Erythroblast (primary cell): ENCODE data around the gene KRT83.
A peak's percentile ranks its signal among the peaks of the same experiment; 100 is the strongest.

Experiments used
- DNase-seq, 2 experiments: peaks; one replicate each; lab custom pipeline; 2025; lab: John Stamatoyannopoulos, UW
- GATA1 ChIP-seq: IDR thresholded peaks from 2 replicates; pipeline ENCODE4 v1.6.1; 2011; ENCODE audit warnings: low read depth, mild to moderate bottlenecking, control low read depth, low read length, moderate library complexity
- POLR2A ChIP-seq: IDR thresholded peaks from 2 replicates; pipeline ENCODE4 v1.6.1; 2011; ENCODE audit warnings: mild to moderate bottlenecking, low read length

Gene KRT83

GRCh38 chr12:52320784-52321400 lies at the start of gene KRT83:
Gene KRT83, minus strand, starts transcription at chr12:52321398. Its CDS starts 63 bp downstream, at chr12:52321335.
- DNase-seq, result no peak
- TF ChIP-seq GATA1 (no peak), POLR2A (no peak)

DNA sequence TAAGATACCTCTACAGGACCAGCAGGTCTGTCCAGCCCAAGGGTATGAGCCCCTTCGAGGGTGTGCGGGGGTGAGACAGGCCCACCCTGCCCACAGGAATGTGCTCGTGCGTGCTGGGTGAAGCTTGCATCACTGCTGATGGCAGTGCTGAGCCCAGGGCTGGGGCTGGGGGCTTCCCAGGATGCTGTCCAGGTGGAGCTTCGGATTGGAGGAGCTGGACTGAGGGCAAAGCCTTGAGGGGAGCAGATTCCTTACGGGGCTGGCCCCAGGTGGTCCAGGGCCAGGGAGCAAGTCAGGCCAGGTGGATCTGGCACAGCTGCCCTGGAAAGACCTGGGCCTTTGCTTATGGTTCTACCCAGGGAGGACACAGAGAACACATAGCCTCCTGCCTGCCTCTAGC lies 48.6 kb upstream of the KRT83 start:
- TF ChIP-seq GATA1 (no peak), POLR2A (no peak)
- DNase-seq, result no peak

DNA sequence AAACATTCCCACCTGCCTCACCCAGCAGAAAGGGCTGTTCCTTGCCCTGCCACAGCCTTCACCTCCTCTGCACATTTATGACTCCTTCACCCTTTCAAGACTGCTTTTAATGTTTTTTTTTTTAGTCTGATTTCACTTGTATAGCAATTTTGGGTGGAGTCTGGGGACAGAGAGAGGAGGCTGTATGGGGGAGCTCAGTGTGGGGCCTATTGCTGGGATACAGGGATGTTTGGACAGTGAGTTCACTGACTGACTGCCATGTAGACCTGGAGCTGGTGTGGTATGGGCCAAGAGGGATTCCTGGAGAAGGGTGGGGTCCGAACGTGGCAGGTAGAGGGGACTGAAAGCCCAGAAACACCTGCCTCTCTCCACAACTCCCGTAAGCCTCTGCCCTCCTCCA lies 48.0 kb upstream of the KRT83 start:
- TF ChIP-seq POLR2A (no peak), GATA1 (no peak)
- no peak for DNase-seq

- TF ChIP-seq POLR2A, result no peak
- no peak for TF ChIP-seq GATA1
- no peak for DNase-seq
Observed at GRCh38 chr12:52368508-52368907, 47.3 kb upstream of the KRT83 start.

- DNase-seq, result no peak
- no peak for TF ChIP-seq POLR2A
- no peak for TF ChIP-seq GATA1
Observed at GRCh38 chr12:52367876-52368275, 46.7 kb upstream of the KRT83 start.

DNA sequence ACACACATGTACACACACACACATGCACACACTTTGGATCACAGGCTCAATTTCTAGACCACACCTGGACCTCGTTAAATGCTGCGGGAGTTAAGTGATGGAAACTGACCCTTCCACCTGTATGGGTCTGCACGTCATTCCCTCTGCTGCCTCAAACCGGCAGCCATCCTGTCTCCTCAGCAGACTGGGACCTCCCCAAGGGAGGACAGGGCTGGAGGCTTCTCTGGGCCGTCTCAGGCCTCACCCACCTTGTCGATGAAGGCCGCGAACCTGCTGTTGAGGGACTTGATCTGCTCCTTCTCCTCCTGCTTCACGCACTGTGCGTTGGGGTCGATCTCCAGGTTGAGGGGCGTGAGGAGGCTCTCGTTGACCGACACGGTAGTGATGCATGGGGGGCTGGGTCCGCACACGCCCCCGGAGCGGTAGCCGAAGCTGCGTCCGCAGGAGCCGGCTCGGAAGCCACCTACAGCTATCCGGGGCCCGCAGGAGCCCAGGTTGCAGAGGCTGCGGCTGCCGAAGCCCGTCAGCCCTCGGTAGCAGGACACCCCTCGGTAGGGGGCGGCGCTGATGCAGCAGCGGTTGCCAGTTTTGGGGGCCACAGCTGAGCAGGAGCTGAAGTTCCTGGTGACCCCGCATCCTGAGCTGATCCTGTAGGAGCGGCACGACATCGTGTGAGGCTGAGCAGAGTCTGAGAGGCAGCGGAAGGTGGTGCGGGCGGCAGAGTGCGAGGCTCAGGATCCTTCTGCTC lies 45.7 kb upstream of the KRT83 start, which contains the start of gene KRT85:
TSS of gene KRT85 (minus strand) at position 744 of the 748 bp plus-strand sequence. CDS start at position 668, 76 bp downstream.
- no peak for DNase-seq
- TF ChIP-seq GATA1, result no peak
- no peak for TF ChIP-seq POLR2A

GRCh38 chr12:52364901-52365489 lies 43.8 kb upstream of the KRT83 start:
- no peak for TF ChIP-seq GATA1
- TF ChIP-seq POLR2A, result no peak
- no peak for DNase-seq

DNA sequence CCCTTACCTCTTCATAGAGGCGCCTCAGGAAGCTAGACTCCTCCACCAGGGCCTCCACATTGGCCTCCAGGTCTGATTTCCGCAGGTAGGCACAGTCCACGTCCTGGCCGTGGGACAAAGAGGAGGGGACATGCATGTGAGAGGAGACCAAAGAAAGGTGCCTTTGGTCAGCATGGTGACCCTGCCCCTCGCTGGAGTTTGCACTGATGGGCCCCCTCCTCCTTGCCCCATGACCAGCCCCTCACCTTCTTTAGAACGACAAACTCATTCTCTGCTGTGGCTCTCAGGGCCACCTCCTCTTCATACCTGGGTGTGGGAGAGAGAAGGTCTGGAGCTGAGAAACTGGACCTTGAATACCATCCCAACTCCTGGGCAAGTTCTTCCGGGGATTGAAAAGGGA lies 42.9 kb upstream of the KRT83 start:
- DNase-seq, result no peak
- no peak for TF ChIP-seq POLR2A
- no peak for TF ChIP-seq GATA1

DNA sequence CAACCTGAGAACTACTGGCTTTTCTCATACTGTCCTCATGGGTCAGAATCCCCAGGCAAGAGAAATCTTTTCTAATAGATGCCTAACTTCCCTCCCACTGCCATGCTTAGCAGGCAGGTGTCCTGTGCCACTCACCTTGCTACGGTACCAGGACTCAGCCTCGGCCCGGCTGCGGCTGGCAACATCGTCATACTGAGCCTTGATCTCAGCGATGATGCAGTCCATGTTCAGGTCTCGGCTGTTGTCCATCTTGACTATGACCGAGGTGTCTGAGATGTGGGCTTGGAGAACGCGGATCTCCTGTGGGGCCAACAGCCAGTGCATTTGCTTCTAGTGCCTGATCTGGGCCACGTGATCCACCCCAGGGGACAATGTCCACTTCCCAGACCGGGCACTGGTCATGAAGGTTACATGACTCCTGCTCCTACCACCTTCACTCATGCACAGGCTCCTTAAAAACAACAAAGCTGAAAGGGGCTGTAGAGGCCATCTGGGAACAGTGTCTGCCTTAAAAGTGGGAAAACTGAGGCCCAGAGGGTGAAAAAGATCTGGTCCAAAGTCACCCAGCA lies 42.0 kb upstream of the KRT83 start:
- no peak for TF ChIP-seq GATA1
- DNase-seq, result no peak

DNA sequence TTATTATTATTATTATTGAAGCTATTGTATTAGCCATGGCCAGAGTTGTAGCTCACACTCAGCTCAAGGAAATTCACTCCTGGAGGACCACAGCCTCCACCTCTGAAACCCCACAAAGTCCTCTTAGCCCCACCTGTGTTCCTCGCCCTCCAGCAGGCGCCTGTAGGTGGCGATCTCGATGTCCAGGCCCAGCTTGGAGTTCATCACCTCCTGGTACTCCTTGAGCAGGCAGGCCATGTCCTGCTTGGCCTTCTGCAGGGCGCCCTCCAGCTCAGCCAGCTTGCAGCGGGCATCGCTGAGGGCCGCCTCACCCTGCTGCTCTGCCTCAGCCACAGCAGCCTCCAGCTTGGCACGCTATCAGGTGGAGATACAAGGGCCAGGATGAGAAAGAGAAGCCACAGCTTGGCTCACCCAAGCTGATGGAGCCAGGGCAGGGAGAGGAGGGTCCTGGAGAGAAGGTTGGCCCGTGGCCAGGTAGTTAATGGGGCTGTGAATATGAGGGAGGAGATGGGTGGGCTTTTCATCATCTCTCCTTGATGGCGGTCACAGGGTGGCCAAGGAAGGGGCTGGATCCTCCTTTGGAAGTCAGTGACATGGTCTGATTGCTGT lies 41.0 kb upstream of the KRT83 start:
- no peak for TF ChIP-seq POLR2A
- TF ChIP-seq GATA1, result no peak

GRCh38 chr12:52361553-52361952 lies 40.4 kb upstream of the KRT83 start:
- DNase-seq, result no peak
- TF ChIP-seq POLR2A (no peak), GATA1 (no peak)

More for the DNA sequence above, 41.0 kb upstream of the KRT83 start:
- DNase-seq, result peak; percentile 6 to 14

DNA sequence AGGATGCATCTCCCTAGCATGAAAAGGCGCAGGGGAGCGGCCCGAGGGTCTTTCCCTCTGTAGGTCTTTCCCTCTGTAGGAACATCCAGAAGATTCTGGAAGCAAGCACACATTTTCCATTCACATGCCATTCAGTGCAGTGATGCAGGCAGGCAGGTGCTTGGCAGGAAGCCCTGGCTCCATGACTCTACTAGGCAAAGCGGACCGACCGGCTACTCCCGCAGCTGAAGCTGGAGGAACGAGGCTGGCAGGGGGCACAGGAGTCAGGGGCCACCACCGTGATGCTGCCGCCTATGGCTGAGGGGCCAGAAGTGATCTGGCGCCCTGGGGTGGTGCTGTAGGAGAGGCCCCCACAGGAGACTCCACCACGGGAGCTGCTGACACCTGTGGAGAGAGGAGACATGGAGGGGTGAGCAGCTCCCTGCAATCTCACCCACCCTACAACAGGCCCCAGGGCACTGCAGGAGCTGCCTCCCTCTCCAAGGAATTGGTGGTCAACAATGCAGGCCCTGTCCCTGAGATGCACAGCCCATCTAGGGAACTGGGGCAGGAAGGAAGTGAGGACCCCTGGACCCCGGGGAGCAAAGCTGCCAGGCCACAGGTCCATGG lies 39.6 kb upstream of the KRT83 start:
- DNase-seq, result no peak
- no peak for TF ChIP-seq GATA1
- no peak for TF ChIP-seq POLR2A

DNA sequence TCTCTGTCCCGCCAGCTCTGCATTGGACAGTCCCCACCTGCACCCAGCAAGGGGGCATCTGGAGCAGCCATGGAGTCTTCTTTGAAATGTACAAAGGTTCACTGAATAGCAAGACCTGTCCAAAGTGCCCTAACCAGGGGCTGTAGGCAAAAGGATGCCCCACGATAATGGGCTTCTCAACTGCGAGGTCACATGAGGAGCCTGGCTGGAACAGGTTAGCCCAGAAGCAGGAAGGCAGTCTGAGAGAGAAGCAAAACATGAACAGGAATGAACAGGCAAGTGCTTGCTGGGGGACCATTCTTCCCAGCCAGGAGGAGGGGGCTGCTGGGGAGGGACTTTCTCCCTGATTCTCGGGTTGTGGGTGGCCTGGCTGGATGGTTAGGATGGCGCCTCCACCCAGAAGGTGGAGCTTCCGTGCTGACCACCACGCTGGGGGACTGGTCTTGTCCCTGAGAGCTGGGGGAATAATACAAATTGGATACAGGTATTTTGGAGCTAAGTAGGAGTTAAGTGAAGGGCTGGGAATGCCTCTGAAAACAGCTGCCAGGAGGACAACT lies 39.0 kb upstream of the KRT83 start:
- no peak for DNase-seq
- no peak for TF ChIP-seq POLR2A
- TF ChIP-seq GATA1, result no peak
